HCT116 (cell line): ENCODE data around the gene ANO10.

Source experiments
- ATF3 ChIP-seq: IDR thresholded peaks from 2 replicates; pipeline ENCODE4 v1.6.1; 2012
- CEBPB ChIP-seq: IDR thresholded peaks from 2 replicates; pipeline ENCODE4 v1.6.1; 2012; ENCODE audit warnings: low read depth
- CTCF ChIP-seq, 3 experiments: fragments of 200-600 bp in 1 of 3; sonication (generic) in 1 of 3; IDR thresholded peaks in 2 of 3; conservative IDR thresholded peaks in 1 of 3; 2 replicates each; pipeline ENCODE4 v1.5.1; 2012 to 2017; ENCODE audit warnings: low read depth in 2 of 3, low read length in 2 of 3, antibody characterized with exemption in 1 of 3, borderline replicate concordance in 1 of 3, control low read depth in 1 of 3, mild to moderate bottlenecking in 1 of 3, mixed read lengths in 1 of 3, mixed run types in 1 of 3, moderate library complexity in 1 of 3; ENCODE audit not compliant: insufficient read depth in 1 of 3
- JUND ChIP-seq: IDR thresholded peaks from 2 replicates; pipeline ENCODE4 v1.6.1; 2012
- POLR2AphosphoS5 ChIP-seq: IDR thresholded peaks from 2 replicates; pipeline ENCODE4 v1.6.1; 2011; ENCODE audit warnings: mild to moderate bottlenecking, low read depth, low read length, moderate library complexity
- RAD21 ChIP-seq: IDR thresholded peaks from 2 replicates; pipeline ENCODE4 v1.6.1; 2012; ENCODE audit warnings: low read depth, mild to moderate bottlenecking
- REST ChIP-seq: IDR thresholded peaks from 2 replicates; pipeline ENCODE4 v1.6.1; 2012; ENCODE audit warnings: low read depth
- TCF7L2 ChIP-seq: IDR thresholded peaks from 2 replicates; pipeline ENCODE4 v1.7.0; 2011; ENCODE audit warnings: borderline replicate concordance, inconsistent platforms; ENCODE audit not compliant: insufficient read depth, insufficient read length; ENCODE audit errors: extremely low read depth
- ZFX ChIP-seq: fragments of 450-650 bp; IDR thresholded peaks from 2 replicates; pipeline ENCODE4 v1.6.1; 2017
- ZNF274 ChIP-seq: fragments of 200-500 bp; sonication (Bioruptor generic); IDR thresholded peaks from 2 replicates; pipeline ENCODE4 v1.6.1; 2014; ENCODE audit warnings: mild to moderate bottlenecking, low read depth, low read length, inconsistent platforms

- TF ChIP-seq ZNF274 (no peak), TCF7L2 (no peak), CEBPB (no peak), REST (no peak), ZFX (no peak), POLR2AphosphoS5 (no peak), RAD21 (no peak), JUND (no peak), CTCF (IDR thresholded peaks at IDR 0.05 in 2 of 3, conservative IDR thresholded peaks at IDR 0.05 in 1 of 3; ENCODE audit: borderline replicate concordance in 1 of 3, insufficient read depth in 1 of 3, low read depth in 2 of 3, low read length in 2 of 3) (no peak), ATF3 (no peak)
These were observed 94.9 kb downstream of the ANO10 start for GRCh38 chr3:43526956-43527355.
